ENCODE data around the gene MTMR11.
"Not testable (repeated sequence)": the region's sequence is repeated elsewhere in the genome, so short reads cannot be mapped to it uniquely, and the experiment has no call there.

Gene MTMR11

GRCh38 chr1:149949911-149950310 lies 13.2 kb upstream of the MTMR11 start:
- H3K9me3 Mint-ChIP-seq, result no peaks in the 10 kb centered on the region
- no peak for DNase-seq (ENCODE audit: low spot score)
- H3K27ac Mint-ChIP-seq, result no peak overlapping the region
- H3K27me3 Mint-ChIP-seq (ENCODE audit: low read depth), result no peaks in the 10 kb centered on the region
- peaks cover 12% of the 10 kb centered on the region for H3K36me3 Mint-ChIP-seq (ENCODE audit: low read depth)
- no peaks in the 10 kb centered on the region for H3K4me1 Mint-ChIP-seq (ENCODE audit: low read depth)
- no peak overlapping the region for H3K4me3 Mint-ChIP-seq

DNA sequence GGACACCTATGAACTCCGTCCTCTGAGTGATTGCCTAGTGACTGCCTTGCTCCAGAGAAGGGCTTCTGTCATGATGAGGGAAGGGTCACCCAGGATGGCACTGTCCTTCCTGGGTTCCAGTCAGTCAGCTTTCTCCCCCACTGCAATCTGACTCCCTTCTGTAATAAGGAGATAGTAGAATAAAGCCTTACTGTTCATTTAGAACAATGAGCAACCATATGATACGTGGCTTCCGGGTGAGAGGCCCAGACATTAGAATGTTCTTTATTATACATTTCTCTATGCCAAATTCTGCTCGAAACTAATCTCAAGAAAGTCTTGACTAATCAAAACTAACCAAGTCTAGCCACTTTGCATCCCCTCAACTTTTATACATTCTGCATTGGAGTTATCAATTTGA lies 8.5 kb upstream of the MTMR11 start:
- Mint-ChIP-seq H3K27ac (no peak overlapping the region), H3K36me3 (ENCODE audit: low read depth) (peaks cover 10% of the 10 kb centered on the region), H3K4me1 (ENCODE audit: low read depth) (peaks cover 5% of the 10 kb centered on the region), H3K4me3 (no peak overlapping the region), H3K27me3 (ENCODE audit: low read depth) (no peaks in the 10 kb centered on the region), H3K9me3 (no peaks in the 10 kb centered on the region)
- DNase-seq (ENCODE audit: low spot score), result no peak

DNA sequence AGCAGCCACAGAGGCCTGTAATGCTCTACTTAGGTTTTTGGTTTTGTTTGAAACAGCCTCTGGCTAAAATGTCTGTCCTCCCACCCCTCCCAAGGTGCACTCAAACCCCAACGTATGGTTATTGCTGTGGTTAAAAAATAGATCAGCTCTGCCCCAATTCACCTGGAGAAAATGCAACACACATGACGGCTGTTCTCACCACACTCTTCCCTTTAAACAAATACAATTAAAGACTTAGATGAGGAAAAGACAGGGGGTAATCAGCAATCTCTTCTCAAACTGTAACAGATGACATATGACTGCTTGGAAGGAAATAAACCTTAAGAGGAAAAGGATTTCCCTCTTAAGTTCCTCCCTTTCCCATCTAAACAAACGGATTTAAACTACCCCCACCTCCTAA lies 6.2 kb upstream of the MTMR11 start:
- H3K9me3 Mint-ChIP-seq, result no peaks in the 10 kb centered on the region
- H3K4me3 Mint-ChIP-seq, result no peak overlapping the region
- no peak for DNase-seq (ENCODE audit: low spot score)
- H3K27me3 Mint-ChIP-seq (ENCODE audit: low read depth), result no peaks in the 10 kb centered on the region
- peaks cover 15% of the 10 kb centered on the region for H3K4me1 Mint-ChIP-seq (ENCODE audit: low read depth)
- no peak overlapping the region for H3K27ac Mint-ChIP-seq
- peaks cover 9% of the 10 kb centered on the region for H3K36me3 Mint-ChIP-seq (ENCODE audit: low read depth)

GRCh38 chr1:149942207-149942606 lies 5.5 kb upstream of the MTMR11 start:
- Mint-ChIP-seq H3K36me3 (ENCODE audit: low read depth) (peaks cover 9% of the 10 kb centered on the region), H3K4me1 (ENCODE audit: low read depth) (peaks cover 22% of the 10 kb centered on the region), H3K9me3 (no peaks in the 10 kb centered on the region), H3K27ac (no peak overlapping the region), H3K4me3 (no peak overlapping the region), H3K27me3 (ENCODE audit: low read depth) (no peaks in the 10 kb centered on the region)
- DNase-seq (ENCODE audit: low spot score), result no peak

DNA sequence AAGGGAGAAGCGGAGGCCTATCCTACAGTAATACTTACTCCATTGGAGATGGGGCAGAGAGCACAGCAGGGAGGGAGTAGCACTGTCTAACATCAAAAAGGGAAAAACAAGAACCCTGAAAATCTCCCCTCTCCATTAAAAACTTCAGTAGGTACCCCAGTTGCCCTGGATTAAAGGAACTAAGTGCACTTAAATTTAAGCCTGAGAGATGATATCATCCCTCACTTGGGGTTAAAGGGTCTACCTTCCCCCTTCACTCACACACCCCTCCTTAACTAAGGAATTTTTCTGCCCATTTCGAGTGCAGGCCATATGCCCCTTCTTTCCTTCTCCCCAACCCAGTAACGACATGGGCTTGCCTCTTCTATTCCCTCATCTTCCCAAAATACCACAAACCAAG lies 3.7 kb upstream of the MTMR11 start:
- H3K36me3 Mint-ChIP-seq (ENCODE audit: low read depth), result peaks cover 6% of the 10 kb centered on the region
- no peak overlapping the region for H3K27ac Mint-ChIP-seq
- H3K4me3 Mint-ChIP-seq, result no peak overlapping the region

DNA sequence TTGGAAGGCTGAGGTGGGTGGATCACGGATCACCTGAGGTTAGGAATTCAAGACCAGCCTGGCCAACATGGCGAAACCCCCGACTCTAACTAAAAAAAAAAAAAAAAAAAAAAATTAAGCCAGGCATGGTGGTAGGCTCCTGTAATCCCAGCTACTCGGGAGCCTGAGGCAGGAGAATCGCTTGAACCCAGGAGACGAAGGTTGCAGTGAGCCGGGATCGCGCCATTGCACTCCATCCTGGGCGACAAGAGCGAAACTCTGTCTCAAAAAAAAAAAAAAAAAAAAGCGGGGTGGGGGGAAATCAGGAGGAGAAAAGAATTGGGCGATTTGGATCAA lies 2.0 kb upstream of the MTMR11 start:
- H3K36me3 Mint-ChIP-seq (ENCODE audit: low read depth); DNase-seq (ENCODE audit: low spot score); H3K27me3 Mint-ChIP-seq (ENCODE audit: low read depth); H3K9me3 Mint-ChIP-seq: not testable (repeated sequence)
- peak overlapping the region; percentile 44 for H3K4me3 Mint-ChIP-seq
- H3K27ac Mint-ChIP-seq, result peak overlapping the region; percentile 54
- H3K4me1 Mint-ChIP-seq (ENCODE audit: low read depth), result peaks cover 25% of the 10 kb centered on the region

More for the DNA sequence above, 3.7 kb upstream of the MTMR11 start:
- H3K4me1 Mint-ChIP-seq (ENCODE audit: low read depth), result peaks cover 25% of the 10 kb centered on the region
- H3K27me3 Mint-ChIP-seq (ENCODE audit: low read depth), result no peaks in the 10 kb centered on the region
- no peaks in the 10 kb centered on the region for H3K9me3 Mint-ChIP-seq
- DNase-seq (ENCODE audit: low spot score), result no peak

DNA sequence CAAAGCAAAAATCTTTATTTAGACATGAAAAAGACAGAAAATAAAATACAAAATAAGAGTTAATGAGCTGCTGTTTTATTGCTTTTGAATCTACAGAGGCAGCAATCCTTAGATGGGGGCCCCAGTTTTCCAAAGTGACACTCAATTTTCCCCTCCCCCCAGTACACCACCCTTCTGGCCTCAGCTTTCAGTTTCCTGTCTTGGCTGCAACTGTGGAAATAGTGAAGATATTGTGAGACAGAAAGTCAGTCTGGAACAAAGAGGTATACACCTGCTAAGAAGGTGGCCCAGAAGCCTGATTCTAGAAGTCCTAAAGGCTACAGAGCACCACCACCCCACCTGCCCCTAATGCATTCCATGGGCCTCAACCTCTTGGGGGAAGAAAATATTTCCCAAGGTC lies 1.1 kb upstream of the MTMR11 start:
- Mint-ChIP-seq H3K4me3 (peak overlapping the region; percentile 46), H3K27me3 (ENCODE audit: low read depth) (no peaks in the 10 kb centered on the region), H3K27ac (peak overlapping the region; percentile 63), H3K9me3 (no peaks in the 10 kb centered on the region), H3K4me1 (ENCODE audit: low read depth) (peaks cover 20% of the 10 kb centered on the region), H3K36me3 (ENCODE audit: low read depth) (no peaks in the 10 kb centered on the region)
- DNase-seq (ENCODE audit: low spot score), result peak; percentile 24

- Mint-ChIP-seq H3K27ac (peak overlapping the region; percentile 63), H3K4me1 (ENCODE audit: low read depth) (peaks cover 20% of the 10 kb centered on the region), H3K27me3 (ENCODE audit: low read depth) (no peaks in the 10 kb centered on the region), H3K36me3 (ENCODE audit: low read depth) (no peaks in the 10 kb centered on the region), H3K9me3 (no peaks in the 10 kb centered on the region), H3K4me3 (peak overlapping the region; percentile 46)
- no peak for DNase-seq (ENCODE audit: low spot score)
These were observed 470 bp upstream of the MTMR11 start for GRCh38 chr1:149936992-149937705.

DNA sequence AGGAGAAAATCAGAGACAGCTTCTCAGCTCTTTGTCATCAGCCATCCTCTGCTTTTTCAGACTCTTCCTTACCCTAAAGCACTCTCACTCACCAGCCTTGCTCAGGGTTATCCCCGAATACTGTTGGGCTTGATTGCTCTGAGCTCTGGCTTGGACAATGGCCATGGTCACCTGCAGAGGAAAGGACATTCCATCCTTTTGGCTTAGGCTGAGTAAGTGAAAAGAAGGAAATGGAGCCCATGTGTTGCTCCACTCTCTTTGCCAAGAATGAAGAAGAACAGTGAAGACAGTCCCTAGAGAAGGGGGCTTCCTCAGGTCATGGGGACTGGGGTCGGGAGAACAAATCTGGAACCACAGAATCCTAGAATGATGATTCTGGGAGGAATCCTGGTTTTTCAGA lies 2.3 kb downstream of the MTMR11 start:
- Mint-ChIP-seq H3K4me3 (no peak overlapping the region), H3K36me3 (ENCODE audit: low read depth) (no peaks in the 10 kb centered on the region), H3K4me1 (ENCODE audit: low read depth) (peaks cover 36% of the 10 kb centered on the region), H3K27ac (no peak overlapping the region), H3K9me3 (no peaks in the 10 kb centered on the region), H3K27me3 (ENCODE audit: low read depth) (no peaks in the 10 kb centered on the region)
- DNase-seq (ENCODE audit: low spot score), result no peak

DNA sequence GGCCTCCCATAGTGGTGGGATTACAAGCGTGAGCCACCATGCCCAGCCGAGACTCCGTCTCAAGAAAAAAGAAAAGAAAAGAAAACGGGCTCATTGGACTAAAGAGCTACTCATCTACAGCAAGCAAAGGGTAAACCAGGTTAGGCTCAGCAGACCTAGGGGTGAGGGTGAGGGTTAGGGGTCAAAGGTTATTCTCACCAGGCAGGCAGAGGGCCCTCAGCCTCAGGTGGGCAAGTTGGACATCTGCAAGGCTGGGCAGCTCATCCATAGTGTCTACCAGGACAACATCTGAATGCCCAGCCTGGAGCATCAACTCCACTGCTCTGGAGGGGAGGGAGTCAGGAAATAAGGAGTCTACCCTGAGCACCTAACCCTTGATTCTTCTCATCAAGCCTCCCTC lies 3.5 kb downstream of the MTMR11 start:
- no peak overlapping the region for H3K27ac Mint-ChIP-seq

DNA sequence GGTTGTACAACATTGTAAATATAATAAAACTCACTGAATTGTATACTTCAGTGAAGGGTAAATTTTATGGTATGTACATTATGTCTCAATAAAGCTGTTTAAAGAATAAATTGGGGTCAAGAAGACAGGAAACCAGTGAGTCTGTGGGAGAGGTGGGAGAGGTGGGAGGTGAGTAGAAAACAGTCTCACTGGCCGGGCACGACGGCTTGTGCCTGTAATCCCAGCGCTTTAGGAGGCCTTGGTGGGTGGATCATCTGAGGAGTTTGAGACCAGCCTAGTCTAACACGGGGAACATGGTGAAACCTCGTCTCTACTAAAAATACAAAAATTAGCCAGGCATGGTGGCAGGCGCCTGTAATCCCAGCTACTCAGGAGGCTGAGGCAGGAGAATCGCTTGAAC lies 4.2 kb downstream of the MTMR11 start:
- Mint-ChIP-seq H3K36me3 (ENCODE audit: low read depth) (peaks cover 6% of the 10 kb centered on the region), H3K4me3 (no peak overlapping the region), H3K27ac (no peak overlapping the region), H3K4me1 (ENCODE audit: low read depth) (peaks cover 34% of the 10 kb centered on the region), H3K9me3 (no peaks in the 10 kb centered on the region), H3K27me3 (ENCODE audit: low read depth) (no peaks in the 10 kb centered on the region)
- DNase-seq (ENCODE audit: low spot score), result no peak

More for the DNA sequence above, 3.5 kb downstream of the MTMR11 start:
- Mint-ChIP-seq H3K9me3 (no peaks in the 10 kb centered on the region), H3K36me3 (ENCODE audit: low read depth) (peaks cover 3% of the 10 kb centered on the region), H3K4me3 (no peak overlapping the region), H3K27me3 (ENCODE audit: low read depth) (no peaks in the 10 kb centered on the region), H3K4me1 (ENCODE audit: low read depth) (peaks cover 40% of the 10 kb centered on the region)
- DNase-seq (ENCODE audit: low spot score), result no peak

GRCh38 chr1:149931212-149931790 lies 5.4 kb downstream of the MTMR11 start:
- Mint-ChIP-seq H3K4me3 (peak overlapping the region; percentile 65), H3K9me3 (no peaks in the 10 kb centered on the region), H3K4me1 (ENCODE audit: low read depth) (peaks cover 29% of the 10 kb centered on the region), H3K27me3 (ENCODE audit: low read depth) (no peaks in the 10 kb centered on the region), H3K36me3 (ENCODE audit: low read depth) (peaks cover 11% of the 10 kb centered on the region), H3K27ac (peak overlapping the region; percentile 85)
- DNase-seq (ENCODE audit: low spot score), result no peak

DNA sequence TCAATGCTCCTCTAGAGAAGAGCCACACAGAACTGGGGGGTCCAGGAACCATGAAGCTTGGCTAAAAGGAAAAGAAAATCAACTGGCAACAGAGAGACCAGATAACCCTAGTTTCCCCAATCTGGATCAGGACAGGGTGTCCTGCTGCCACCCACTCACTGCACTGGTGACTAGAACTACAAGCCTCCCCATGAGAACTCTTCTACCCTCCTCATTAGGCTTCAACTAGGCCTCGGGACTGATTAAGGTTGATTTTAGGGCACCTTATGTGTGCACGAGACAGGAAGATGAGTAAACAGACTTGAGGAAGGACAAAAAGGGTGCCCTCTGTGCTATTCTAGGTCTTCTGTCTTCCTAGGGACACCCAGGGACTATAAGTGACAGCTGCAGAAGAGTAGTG lies 6.8 kb downstream of the MTMR11 start:
- H3K27ac Mint-ChIP-seq, result no peak overlapping the region
- H3K27me3 Mint-ChIP-seq (ENCODE audit: low read depth), result no peaks in the 10 kb centered on the region
- H3K36me3 Mint-ChIP-seq (ENCODE audit: low read depth), result peaks cover 26% of the 10 kb centered on the region
- no peaks in the 10 kb centered on the region for H3K9me3 Mint-ChIP-seq
- no peak for DNase-seq (ENCODE audit: low spot score)
- H3K4me3 Mint-ChIP-seq, result peak overlapping the region; percentile 20
- H3K4me1 Mint-ChIP-seq (ENCODE audit: low read depth), result peaks cover 40% of the 10 kb centered on the region

DNA sequence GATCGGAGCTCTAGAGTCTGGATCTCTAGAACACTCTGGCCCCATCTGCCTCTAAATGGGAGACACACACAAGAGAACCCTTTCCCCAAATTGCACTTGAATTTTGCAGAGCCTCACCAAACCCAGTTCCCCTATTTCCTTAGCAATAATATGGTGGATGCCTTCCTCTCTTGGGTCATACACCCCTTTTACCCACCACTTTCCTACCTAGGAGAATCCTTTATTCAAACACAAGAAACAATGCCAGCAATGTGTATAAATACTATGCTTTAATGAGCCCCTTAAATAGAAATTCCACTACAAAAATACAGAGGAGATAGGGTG lies 8.3 kb downstream of the MTMR11 start:
- Mint-ChIP-seq H3K4me1 (ENCODE audit: low read depth) (peaks cover 48% of the 10 kb centered on the region), H3K27me3 (ENCODE audit: low read depth) (no peaks in the 10 kb centered on the region), H3K9me3 (no peaks in the 10 kb centered on the region), H3K27ac (peak overlapping the region; percentile 94), H3K36me3 (ENCODE audit: low read depth) (peaks cover 38% of the 10 kb centered on the region), H3K4me3 (peak overlapping the region; percentile 96)
- no peak for DNase-seq (ENCODE audit: low spot score)

All from T-helper 2 cell treated with Interferon-gamma antibody and Interleukin-4, amounts not matched to agents 5 μg/mL and 100 μg/mL, for 36 hours (primary cell).